ENCODE results near the gene SAMD11. TPM values are rescaled to one million over a fixed set of nuclear protein-coding genes. Genes with fewer than 3 reads are reported as not detected.

Gene SAMD11
- total and polyA plus RNA-seq, 10 donors = 7.5 to 37.0 (median 18.9) TPM

DNA sequence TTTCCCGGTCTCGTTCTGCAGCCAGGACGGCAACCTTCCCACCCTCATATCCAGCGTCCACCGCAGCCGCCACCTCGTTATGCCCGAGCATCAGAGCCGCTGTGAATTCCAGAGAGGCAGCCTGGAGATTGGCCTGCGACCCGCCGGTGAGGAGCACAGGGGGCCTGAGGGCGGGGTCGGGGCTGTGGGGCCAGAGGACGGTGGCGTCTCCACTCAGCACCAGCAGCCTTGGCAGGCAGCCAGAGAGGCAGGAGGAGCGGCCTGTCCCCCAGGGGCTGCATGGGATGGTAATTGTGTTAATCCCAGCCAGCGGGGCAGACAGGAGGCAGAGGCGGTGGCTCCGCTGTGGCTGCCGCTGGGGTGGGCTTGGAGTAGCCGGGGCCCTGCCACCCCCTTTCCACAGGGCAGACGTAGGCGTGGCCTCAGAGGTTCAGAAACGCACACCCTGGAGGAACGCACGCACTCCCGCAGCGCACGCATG is 12.1 kb downstream of the SAMD11 start:
- H3K36me3 ChIP-seq = no peaks in the 10 kb centered on the region
- no peak overlapping the region for H3K27ac ChIP-seq
- H3K9me3 ChIP-seq = no peaks in the 10 kb centered on the region
- no peak for DNase-seq
- H3K27me3 ChIP-seq (replicated peaks in 1 of 7) = peaks cover 0 to 92% (median 57%) of the 10 kb centered on the region in 7 donors
- H3K4me3 ChIP-seq = no peak overlapping the region
- peaks cover 8 to 67% (median 41%) of the 10 kb centered on the region in 6 donors for H3K4me1 ChIP-seq
- intact Hi-C loops (cut with DNase I; ENCODE audit: low total_unique reads) = no loop called here
- WGBS, 5 donors = 9 to 40% (median 35%) methylated on average over 13 to 30 of the region's 30 CpGs
- TF ChIP-seq, protein P1, sequence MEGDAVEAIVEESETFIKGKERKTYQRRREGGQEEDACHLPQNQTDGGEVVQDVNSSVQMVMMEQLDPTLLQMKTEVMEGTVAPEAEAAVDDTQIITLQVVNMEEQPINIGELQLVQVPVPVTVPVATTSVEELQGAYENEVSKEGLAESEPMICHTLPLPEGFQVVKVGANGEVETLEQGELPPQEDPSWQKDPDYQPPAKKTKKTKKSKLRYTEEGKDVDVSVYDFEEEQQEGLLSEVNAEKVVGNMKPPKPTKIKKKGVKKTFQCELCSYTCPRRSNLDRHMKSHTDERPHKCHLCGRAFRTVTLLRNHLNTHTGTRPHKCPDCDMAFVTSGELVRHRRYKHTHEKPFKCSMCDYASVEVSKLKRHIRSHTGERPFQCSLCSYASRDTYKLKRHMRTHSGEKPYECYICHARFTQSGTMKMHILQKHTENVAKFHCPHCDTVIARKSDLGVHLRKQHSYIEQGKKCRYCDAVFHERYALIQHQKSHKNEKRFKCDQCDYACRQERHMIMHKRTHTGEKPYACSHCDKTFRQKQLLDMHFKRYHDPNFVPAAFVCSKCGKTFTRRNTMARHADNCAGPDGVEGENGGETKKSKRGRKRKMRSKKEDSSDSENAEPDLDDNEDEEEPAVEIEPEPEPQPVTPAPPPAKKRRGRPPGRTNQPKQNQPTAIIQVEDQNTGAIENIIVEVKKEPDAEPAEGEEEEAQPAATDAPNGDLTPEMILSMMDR (IDR thresholded peaks at IDR 0.05 in 8 of 11, conservative IDR thresholded peaks at IDR 0.05 in 3 of 11) = no peak
- TF ChIP-seq POLR2A (IDR thresholded peaks at IDR 0.05) = no peak
- TF ChIP-seq POLR2AphosphoS5 (IDR thresholded peaks at IDR 0.05) = no peak

DNA sequence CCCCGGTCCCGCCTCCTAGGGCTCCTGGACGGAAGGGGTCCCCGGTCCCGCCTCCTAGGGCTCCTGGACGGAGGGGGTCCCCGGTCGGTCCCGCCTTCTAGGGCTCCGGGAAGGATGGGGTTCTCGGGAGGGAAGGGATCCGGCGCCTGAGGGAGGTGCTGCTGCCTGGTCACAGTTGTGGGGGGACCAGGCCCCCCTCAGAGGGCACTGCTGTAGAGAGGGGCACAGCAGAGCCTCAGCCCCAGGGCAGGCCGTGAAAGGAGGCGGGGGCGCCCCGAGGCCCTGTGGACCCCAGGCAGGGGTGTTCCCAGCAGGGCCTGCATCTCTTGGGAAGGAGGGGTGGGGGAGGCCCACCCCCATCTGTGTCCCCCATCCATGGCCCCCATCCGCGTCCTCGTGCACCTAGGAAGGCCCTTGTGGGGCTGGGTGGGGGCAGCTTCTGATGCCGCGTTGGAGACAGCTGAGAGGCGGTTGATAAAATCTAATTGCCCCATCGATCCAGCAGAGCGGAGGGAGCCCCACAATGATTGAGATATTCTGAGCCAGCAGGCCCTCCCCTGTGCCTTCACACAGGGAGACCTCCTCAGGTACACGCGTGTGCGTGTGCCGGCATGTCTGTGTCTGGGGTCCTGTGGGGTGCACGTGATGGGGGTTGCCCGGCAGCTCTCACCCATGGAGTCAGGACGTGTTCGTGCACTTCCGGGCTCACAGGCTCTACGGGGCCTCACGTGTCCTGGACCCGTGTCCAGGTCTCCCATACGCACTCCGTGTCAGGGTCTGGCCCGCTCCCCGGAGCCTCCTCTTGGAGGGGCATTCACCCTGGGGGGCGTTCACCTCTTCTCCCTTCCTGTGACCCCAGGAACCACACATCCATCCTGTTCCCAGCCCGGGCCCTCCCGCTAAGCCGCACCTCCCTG is 12.9 kb downstream of the SAMD11 start:
- TF ChIP-seq POLR2AphosphoS5 (IDR thresholded peaks at IDR 0.05) = no peak
- TF ChIP-seq POLR2A (IDR thresholded peaks at IDR 0.05) = no peak
- TF ChIP-seq, protein P1 (IDR thresholded peaks at IDR 0.05 in 8 of 11, conservative IDR thresholded peaks at IDR 0.05 in 3 of 11) = no peak
- Histone ChIP-seq H3K9me3 (no peaks in the 10 kb centered on the region), H3K27ac (no peak overlapping the region), H3K4me1 (peaks cover 16 to 68% (median 46%) of the 10 kb centered on the region in 6 donors), H3K36me3 (no peaks in the 10 kb centered on the region), H3K27me3 (replicated peaks in 1 of 7) (peaks cover 8 to 92% (median 65%) of the 10 kb centered on the region in 7 donors), H3K4me3 (no peak overlapping the region)
- 77 to 87% (median 85%) methylated on average over 22 to 45 of the region's 45 CpGs for WGBS, 5 donors
- intact Hi-C loops (cut with DNase I; ENCODE audit: low total_unique reads) = no loop called here
- no peak for DNase-seq

DNA sequence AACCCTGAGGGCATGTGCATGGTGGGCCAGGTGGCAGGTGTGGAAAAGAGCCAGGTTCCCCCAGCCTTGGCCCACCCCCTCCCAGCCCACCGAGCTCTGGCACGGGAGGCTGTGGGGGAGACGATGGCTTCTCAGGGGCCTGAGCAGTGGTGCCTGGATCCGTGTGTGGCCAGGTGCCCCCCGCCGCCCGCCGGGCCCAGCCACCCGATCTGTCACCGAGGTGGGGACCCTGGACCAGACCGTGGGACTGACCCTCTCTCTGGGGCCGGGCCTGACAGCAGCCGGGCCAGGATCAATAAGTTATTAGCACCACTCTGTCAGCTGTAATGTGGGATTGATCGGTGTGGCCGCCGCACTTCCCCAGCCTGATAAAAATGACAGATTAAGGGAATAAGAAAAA is 13.8 kb downstream of the SAMD11 start:
- Histone ChIP-seq H3K4me3 (no peak overlapping the region), H3K36me3 (no peaks in the 10 kb centered on the region), H3K4me1 (peaks cover 21 to 68% (median 48%) of the 10 kb centered on the region in 6 donors), H3K27me3 (replicated peaks in 1 of 7) (peaks cover 9 to 92% (median 74%) of the 10 kb centered on the region in 7 donors), H3K27ac (peak overlapping the region in 1 of 8 donors; percentile 85), H3K9me3 (no peaks in the 10 kb centered on the region)
- intact Hi-C loops (cut with DNase I; ENCODE audit: low total_unique reads) = no loop called here
- WGBS, 5 donors = 87 to 90% (median 88%) methylated on average over 11 to 16 of the region's 16 CpGs
- TF ChIP-seq POLR2AphosphoS5 (IDR thresholded peaks at IDR 0.05) (no peak), POLR2A (IDR thresholded peaks at IDR 0.05) (no peak)
- TF ChIP-seq, protein P1 (IDR thresholded peaks at IDR 0.05 in 8 of 11, conservative IDR thresholded peaks at IDR 0.05 in 3 of 11) = no peak
- DNase-seq = no peak

DNA sequence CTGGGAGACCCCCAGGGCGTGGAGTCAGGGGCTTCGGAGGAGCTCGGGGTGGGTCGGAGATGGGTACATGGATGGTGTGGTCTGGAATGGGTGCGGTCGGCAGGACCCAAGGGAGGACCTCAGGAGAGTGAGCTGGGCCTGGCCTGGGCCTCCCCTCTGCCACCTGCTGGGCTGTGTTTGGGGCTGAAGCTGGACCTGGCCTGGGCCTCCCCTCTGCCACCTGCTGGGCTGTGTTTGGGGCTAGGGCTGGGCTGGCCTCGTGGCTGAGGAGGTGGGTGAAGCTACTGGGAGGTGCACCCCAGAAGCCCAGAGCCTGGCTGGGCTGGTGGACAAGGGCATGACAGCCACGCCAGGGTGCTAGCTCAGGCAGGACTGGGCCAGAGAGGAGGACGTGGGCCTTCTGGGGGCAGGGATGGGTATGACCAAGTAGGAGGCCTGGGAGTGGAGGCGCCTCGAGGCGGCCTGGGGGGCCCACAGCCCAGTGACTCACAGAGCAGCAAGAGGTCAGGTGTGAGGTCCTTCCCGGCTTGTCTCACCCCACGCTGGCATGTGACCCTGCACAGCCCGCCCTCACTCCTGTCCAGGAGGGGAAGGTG is 14.5 kb downstream of the SAMD11 start:
- peaks cover 11 to 92% (median 81%) of the 10 kb centered on the region in 7 donors for H3K27me3 ChIP-seq (replicated peaks in 1 of 7)
- H3K4me3 ChIP-seq = no peak overlapping the region
- intact Hi-C loops (cut with DNase I; ENCODE audit: low total_unique reads) = no loop called here
- 73 to 78% (median 76%) methylated on average over 8 to 15 of the region's 15 CpGs for WGBS, 5 donors
- no peaks in the 10 kb centered on the region for H3K36me3 ChIP-seq
- H3K9me3 ChIP-seq = no peaks in the 10 kb centered on the region
- peaks cover 21 to 70% (median 53%) of the 10 kb centered on the region in 6 donors for H3K4me1 ChIP-seq
- DNase-seq = no peak
- TF ChIP-seq, protein P1 (IDR thresholded peaks at IDR 0.05 in 8 of 11, conservative IDR thresholded peaks at IDR 0.05 in 3 of 11) = peak in 5 of 11 experiments; percentile 14 to 30 (median 20)
- peak in 1 of 3 donors; percentile 11 for TF ChIP-seq POLR2AphosphoS5 (IDR thresholded peaks at IDR 0.05)
- no peak for TF ChIP-seq POLR2A (IDR thresholded peaks at IDR 0.05)
- peak overlapping the region in 1 of 8 donors; percentile 85 for H3K27ac ChIP-seq

Measured in spleen (tissue), 11 donors.